GM21576 (cell line): ENCODE measurements around the gene IRF2BPL.
A peak's percentile ranks its signal among the peaks of the same experiment; 100 is the strongest.

Experiments used
- ATAC-seq: cut with Tn5 transposase; IDR thresholded peaks from one replicate; pipeline ENCODE4 v1.9.1; 2021; ENCODE audit warnings: mild to moderate bottlenecking, moderate library complexity; ENCODE audit not compliant: unreplicated experiment

IRF2BPL gene

DNA sequence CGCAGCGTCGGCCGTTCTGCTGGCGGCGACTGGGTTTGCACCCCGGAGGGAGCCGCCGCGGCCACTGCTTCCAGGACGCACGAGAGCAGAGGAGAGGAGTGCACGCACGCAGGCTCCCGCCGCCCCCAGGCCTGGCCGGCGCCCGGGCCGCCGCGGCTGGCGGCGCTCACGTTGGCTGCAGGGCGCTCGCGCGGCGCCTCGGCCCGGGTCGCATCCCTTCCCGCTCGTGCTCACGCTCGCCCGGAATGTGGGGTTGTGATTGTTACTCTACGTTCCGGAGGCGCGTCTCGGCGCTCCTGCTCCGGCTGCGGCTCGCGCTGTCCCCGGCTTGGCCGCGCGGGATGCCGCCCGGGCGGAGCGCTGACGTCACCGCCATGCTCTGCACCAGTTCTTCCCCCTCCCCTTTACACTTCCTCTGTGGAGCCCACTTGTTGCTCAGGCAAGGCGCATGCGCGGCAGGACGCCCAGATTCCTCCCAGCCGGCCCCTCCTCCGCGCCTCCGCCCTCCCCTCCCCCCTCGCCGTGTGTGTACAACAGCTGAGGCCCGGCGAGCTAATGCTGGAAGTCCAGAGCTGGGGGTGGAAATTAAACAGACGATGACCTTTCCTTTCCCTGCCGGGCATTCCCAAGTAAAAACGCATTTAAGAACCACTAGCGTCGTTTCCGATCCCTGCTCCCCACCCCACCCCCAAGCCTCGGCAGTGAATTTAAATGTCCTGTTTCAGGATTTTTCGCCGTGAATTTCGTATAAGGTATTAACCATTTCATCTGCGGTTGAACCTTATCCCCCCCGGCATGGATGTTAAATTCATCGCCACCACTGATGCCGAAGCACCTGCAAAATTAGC is at the start of gene IRF2BPL:
TSS of gene IRF2BPL (minus strand) at position 325 of the 848 bp plus-strand sequence. CDS start 916 bp downstream, outside the sequence.
- ATAC-seq: peak; percentile 64

DNA sequence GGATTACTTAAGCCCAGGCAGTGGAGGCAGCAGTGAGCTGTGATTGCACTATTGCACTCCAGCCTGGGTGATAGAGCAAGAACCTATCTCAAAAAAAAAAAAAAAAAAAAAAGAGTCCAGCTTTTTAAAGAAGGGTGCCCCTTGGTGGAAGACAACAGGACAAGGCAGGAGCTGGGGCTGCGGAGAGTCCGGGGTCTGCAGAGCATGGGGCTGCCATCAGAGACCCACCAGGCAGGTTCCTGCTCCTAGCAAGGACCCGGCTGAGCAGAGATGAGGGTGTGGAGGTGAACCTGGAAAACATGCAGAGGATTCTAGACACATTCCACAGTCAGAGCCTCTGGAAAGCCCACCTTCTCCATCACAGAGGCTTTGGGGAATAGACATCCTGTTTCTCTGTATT is 48.5 kb upstream of the IRF2BPL start:
- no peak for ATAC-seq

DNA sequence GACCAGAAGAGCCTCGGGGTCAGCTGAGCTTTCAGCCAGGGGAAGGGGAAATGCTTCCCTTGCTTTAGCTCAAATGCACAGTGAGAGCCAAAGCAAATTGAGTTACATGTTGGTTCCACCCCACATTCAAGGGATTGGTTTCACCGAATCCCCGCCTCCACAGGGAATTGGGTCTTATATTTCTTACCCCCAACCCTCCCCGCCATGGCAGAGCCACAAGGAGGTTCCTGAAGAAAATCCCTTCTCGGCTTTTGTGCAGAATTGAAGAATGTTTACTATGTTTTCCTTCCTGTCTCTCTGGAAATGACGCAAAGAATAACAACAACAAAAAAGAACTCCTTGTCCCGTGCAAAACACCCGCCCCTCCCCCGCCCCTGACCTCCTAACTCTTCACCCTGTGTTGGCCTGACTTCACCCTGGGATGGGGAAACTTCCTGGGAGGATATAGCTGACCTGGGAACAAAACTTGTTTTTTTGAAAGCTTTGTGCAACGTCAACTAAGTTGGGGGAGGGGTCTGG is 47.7 kb upstream of the IRF2BPL start:
- no peak for ATAC-seq

DNA sequence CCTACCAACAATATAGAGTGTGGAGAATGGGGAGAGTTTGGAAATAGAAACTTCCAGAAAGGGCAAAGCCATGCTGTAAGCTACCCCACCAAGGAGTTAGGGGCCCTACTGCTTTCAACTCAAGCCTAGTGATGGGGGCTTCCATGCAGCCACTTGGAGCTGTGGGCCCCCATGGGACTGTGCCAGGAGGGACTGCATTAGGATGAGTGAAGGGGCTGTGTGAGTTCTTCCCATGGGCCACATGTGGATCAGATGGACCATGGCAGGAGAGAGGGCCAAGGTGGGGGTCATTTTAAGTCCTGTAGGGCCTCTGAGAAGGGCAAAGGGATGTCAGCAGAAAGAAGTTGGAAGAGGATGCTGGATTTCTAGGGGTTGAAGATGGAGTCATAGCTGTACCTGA is 46.5 kb upstream of the IRF2BPL start:
- ATAC-seq: no peak

DNA sequence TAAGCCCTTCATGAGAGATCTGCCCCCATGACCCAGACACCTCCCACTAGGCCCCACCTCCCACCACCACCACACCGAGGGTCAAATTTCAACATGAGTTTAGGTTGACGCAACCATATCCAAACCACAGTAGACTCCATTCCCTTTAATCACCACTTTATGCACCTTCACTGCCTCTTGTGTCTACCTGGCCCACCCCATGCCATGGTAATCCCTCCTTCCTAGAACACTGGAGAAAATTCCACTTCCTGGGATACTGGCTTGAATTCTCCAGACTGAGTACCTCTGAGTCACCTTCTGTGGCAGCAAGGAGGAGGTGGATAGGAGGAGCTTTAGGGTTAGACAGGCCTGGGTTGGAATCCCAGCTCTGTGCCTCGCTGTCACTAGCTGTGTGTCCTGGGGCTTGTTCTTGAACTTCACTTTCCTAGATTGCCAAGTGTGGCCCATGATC is 43.5 kb upstream of the IRF2BPL start:
- ATAC-seq: no peak

DNA sequence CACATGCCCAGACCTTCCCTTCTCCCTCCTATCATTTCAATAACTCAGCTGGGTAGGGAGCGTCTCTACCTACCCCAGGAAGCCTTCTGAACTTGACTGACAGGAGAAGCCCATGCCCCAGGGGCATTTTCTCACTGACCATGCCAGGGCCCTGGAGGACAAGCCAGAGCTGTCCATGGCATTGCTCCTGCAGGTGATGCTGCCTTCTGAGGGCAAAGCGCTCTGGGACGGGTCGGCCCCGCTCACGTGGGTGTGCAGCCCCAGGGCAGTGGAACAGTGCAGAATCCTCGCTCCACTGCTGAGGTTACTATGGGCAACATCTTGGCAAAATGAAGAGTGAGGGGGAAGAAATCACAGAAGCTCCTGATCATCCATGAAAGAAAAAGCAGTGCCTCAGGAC is 41.0 kb upstream of the IRF2BPL start:
- no peak for ATAC-seq

DNA sequence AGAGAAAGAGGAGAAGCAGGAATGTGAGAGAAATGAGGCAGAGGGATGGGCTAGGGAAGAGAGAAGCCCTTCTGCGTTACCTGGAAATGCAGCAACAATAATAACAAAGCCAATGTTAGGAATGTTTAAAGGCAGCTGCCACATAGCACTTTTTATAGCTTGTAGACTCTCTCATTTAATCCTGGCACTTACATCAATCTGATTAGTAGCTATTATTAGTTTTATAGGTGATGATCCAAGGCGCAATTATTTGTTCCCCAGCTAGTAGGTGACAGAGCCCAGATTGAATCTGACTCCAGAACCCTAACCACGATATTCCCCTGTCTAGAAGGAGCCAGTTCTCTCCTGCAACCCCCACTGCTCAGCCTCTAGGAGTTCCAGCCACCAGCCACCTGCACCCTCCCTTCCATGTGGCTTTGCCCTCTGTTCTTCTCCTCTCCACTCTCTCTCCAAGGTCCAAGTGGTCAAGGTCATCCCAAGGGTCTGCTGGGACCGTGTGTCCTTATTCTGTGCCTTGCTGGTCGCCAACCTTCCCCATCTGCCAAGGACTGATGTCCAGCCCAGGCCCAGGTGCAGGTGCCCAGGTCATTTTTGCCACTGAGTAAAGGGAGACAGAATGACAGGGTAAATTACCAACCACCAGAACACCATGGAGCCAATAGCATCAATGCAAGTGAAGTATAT is 40.2 kb upstream of the IRF2BPL start:
- ATAC-seq: no peak

DNA sequence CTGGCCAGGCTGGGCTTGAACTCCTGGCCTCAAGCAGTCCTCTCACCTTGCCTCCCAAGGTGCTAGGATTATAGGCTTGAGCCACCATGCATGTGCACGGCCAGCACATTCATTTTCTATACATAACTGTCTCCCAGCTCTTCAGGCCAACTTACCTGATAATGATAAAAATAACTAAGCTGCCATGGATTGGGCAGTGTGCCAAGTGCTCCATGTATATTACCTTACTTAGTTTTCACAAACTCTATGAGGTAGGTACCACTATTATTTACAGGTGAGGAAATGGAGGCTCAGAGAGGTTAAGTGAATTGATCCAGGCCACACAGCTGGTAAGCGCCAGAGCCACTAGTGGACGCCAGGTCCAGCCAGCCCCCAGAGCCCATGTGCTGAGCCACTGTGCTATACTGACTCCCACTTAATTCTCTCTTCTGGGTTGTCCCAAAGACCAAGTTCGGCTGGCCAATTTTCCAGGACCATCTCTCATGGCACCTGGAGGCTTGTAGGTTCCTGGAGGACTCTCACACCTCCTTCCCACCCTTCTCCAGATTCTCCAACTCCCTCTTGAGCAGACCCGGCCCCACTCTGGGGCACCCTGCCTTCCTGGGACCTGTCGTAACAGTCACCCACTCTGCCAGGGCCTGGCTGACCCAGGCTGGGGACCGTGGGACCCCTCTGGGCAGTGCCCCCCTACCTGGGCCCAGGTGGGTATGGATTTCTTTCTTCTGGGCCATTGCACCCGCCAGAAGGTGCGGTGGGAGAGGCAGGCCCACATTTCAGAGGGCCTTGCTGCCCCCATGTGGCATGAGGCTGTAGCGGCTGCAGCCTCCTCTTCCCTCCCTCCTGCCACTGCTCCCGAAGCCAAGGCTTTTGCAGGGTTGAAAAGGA is 39.4 kb upstream of the IRF2BPL start:
- ATAC-seq: peak; percentile 53

DNA sequence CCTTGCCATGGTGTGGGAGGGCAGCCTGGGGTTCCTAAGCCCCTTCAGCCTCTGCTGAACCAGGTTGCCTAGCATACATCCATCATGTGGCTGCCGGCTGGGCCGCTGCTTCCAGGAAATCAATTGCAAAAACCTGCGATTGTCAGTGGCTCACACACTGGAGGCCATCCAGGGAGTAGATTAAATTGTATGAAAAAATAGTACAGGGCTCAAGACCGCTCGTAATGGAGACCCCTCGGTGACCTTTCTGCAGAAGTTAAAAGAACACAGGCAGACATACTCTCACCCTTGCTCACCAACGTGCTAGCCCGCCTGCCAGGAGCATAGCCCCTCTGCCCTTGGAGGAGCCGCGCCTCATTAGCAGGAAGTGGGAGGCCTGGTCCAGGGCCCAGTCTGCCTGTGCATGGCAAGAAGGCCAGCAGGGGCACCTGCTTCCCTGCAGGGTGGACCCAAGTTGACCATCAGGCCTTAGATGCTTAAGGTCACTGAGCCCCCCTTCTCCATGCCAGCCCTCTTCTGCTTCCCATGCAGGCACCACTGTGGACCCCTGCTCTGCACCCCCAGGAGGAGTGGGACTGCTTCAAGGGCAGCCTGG is 38.2 kb upstream of the IRF2BPL start:
- no peak for ATAC-seq

DNA sequence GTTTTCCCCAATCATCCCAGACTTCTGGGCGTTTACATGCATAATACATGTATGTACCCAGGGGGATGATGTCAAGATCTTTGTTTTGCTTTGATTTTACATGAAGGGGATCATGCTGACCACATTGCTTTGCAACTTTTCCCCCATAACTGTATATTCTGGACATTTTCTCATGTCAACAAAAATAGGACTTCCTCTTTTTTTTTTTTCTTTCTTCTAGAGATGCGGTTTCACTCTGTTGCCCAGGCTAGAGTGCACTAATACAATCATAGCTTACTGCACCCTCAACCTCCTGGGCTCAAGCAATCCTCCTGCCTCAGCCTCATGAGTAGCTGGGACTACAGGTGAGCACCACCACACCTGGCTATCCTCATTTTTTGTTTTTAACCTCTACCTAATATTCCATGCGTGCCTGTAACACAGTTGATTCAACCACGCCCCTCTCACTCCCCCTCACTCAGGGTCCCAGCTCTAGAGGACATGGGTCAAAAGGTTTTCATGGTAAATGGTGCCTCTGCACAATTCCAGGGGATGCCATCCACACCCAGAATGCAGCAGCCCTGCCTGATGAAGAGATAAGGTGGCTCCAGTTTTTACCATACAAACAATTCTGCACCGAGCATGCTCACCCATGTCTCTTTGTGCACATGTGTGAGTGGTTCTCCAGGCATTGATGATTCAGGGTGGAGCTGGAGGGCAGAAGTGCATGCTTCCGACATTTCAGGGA is 37.5 kb upstream of the IRF2BPL start:
- no peak for ATAC-seq

DNA sequence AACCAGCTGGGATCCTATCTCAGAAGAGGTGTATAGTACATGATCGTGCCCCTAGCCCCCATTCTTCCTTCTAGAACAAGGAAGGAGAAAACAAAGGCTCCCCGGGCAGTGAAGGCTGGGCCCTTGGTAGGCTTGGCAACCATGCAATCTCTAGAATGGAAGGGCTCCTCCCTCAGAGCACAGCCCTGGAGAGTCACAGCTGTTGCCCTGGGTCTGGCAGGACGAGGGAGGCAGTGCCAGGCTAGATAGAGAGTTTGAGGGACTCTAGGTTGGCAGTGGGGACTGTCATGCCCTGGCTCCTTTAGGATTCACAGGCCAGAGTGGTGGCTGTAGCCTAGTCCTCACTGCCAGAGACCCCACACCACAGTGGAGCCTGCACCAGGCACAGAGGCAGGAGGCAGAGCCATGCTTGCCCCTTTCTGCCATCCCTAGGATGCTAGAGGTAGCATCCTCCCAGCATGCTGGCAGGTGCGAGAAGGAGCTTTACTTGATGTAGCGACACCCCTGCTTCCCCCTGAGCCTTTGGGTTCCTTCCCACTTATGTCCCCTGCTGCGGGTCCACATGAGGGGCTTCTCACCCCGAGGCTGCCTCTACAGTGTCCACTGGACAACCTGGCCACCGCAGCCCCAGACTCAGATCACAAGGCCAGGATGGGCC is 36.1 kb upstream of the IRF2BPL start:
- no peak for ATAC-seq

DNA sequence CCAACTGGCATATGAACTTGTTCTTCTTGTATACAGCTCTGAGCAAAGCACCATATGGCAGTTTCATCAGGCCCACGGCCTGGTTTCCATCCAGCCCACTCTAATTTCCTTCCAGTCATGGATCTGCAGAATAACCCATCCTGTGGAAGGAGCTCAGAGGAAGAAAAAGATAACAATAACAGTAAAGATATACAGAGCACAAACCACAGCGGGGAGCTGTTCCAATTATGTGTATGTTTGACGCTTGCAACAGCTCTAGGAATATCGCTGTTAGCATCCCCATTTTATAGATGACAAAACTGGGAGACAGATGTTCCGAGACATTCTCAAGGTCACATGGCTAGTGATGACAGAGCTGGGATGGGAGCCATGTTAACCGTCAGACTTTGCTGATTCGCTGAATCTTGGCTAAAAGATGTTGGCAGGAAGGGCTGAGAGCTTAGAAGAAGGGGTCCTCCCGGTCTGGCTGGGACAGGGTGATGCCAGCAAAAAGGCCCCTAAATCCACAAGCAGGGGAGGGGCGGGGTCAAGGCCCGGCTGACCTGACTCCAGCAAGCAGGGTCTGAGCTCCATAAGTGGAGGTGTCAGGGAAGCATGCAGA is 35.2 kb upstream of the IRF2BPL start:
- no peak for ATAC-seq

DNA sequence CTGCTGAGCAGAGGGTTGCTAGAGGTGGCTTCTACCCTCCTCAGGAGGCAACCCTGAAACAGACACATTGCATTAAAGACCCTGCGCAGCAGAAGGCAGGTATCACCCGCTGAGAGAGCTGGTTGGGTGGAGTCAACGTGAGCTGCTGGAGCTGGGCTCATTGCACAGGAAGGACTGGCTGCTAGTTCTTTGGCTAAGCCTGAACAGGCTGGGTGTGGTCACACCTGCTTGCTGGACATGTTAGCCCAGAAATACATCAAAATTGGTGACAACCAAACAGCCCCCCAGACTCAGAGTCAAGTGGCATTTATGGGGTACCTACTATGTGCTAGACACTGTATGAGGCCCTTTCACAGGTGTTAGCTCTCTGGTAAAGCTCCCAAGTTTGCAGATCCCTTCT is 33.8 kb upstream of the IRF2BPL start:
- no peak for ATAC-seq

DNA sequence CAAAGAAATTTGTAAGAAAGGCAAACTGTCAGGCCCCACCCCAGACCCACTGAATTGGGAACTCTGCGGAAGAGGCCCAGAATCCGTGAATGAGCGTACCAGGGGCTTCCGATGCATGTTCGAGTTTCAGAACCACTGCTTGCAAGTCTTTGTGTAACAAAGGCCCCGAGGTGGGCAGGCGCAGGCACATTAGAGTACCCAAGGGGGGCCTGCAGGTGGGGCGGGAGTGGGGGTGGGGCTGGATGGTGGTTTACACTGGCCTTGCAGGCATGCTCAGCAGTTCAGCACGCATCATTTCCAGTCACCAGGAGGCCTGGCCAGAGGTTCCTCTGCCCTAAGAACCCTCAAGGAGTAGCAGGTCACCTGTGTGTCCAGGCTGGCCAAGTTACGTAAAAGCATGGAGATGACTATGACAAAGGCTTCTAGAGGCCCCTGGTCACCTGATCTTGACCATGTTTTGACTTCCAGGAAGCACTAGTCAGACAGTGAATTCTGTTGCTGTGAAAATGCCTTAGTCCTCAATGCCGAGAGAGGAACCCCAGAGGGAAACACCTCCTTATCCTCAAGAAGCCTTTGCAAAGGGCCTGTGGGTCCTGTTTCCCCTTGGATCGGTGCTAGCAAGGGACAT is 33.2 kb upstream of the IRF2BPL start:
- ATAC-seq: no peak

DNA sequence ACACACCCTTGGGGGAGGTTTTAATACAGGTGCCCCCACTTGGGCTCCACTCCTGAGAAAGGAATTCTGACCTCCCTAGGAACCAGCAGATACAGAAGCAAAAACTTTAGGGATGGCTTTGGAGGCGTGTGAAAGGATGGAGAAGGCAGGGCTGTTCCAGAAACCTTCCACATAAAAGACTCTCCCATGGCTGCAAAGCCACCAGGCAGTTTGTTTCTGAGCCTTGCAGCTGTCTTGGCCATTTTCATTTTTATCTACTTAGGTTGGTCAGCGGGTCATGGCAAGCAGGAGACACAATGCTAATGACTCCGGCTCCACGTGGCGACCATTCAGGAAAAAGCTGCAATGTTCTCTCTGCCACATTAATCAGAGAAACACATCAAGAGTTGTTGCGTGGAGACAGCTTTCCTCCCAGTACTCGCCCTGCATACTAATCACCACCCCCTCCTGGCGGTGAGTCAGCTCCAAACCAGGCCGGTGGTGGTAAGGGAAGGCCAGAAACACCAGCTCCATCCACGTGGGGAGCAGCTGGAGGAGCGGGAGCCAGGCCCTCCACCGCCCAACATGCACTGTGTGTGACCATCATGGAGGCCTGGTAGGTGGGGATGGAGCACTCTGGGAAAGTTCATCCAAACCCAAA is 30.9 kb upstream of the IRF2BPL start:
- no peak for ATAC-seq

DNA sequence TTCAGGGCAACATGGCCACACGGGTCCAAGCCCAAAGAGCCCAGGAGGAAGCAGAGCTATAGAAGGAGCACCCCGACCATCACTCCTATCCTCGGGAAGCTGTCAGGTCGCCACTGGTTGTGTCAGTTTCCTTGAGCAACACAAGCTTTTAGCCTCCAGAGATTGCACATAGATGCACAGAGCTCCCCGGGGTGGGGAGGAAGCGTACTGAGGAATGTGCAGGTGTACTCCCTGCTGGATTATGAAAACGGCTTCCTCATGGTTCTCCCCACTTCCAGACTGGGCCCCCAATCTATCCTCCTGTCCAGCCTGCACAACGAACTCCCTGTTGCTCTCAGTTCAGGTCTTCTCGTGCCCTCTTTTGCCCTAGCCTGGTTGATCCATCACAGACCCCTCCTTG is 30.3 kb upstream of the IRF2BPL start:
- no peak for ATAC-seq

DNA sequence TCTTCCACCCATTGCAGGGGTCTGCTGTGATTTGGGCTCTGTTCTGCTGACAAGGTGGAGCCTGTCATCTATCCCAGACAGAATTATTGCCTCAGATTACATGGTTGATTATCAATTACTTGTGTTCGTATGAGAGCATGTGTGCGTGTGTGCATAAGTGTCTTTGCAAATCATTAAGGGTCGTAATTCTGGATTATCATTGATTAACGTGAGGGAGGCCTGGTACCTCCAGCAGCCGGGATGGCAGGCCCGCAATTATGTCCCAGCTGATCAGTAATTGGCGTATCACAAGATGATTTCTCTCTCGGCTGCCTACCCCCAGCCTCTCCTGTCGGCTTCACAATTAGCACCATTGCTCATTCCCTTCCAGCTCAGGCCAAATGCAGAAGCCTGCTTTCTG is 29.6 kb upstream of the IRF2BPL start:
- no peak for ATAC-seq

DNA sequence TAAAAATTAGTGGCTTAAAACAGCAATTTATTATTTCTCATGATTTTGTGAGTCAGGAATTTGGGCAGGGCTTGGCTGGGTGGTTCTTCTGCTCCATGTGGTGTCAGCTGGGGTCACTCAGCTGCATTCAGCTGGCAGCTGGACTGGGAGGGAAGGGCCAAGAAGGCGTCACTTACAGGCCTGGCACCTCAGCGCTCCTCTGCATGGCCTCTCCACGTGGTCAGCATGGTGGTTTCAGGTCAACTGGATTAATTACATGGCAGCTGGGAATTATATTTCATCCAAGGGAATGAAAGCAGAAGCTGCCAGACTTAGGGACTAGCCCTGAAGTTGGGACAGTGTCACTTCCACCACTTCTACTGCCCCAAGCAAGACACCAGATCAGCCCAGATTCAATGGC is 27.5 kb upstream of the IRF2BPL start:
- no peak for ATAC-seq
